COLO668 (cell line): ENCODE measurements around the gene FHIT.

Source experiments
- DNase-seq: peaks from one replicate; lab custom pipeline; 2025; ENCODE audit not compliant: unreplicated experiment; lab: John Stamatoyannopoulos, UW

FHIT gene

GRCh38 chr3:60149501-60149900, 1101.8 kb downstream of the FHIT start:
- no peak for DNase-seq

GRCh38 chr3:60147249-60147950, 1103.9 kb downstream of the FHIT start:
- DNase-seq: no peak

- DNase-seq: no peak
These were observed 1105.1 kb downstream of the FHIT start for GRCh38 chr3:60146121-60146520.

GRCh38 chr3:60144071-60144470, 1107.2 kb downstream of the FHIT start:
- DNase-seq: no peak

- no peak for DNase-seq
These were observed 1109.2 kb downstream of the FHIT start for GRCh38 chr3:60142009-60142408.

GRCh38 chr3:60140160-60140559, 1111.1 kb downstream of the FHIT start:
- DNase-seq: no peak

- no peak for DNase-seq
These were observed 1114.7 kb downstream of the FHIT start for GRCh38 chr3:60136601-60137000.

GRCh38 chr3:60135474-60135873, 1115.8 kb downstream of the FHIT start:
- no peak for DNase-seq

GRCh38 chr3:60133269-60134162, 1117.7 kb downstream of the FHIT start:
- no peak for DNase-seq

- no peak for DNase-seq
These were observed 1119.6 kb downstream of the FHIT start for GRCh38 chr3:60131618-60132017.

- no peak for DNase-seq
These were observed 1124.5 kb downstream of the FHIT start for GRCh38 chr3:60126511-60127304.

- no peak for DNase-seq
These were observed 1125.6 kb downstream of the FHIT start for GRCh38 chr3:60125686-60126085.

GRCh38 chr3:60120245-60120644, 1131.0 kb downstream of the FHIT start:
- DNase-seq: no peak

- no peak for DNase-seq
These were observed 1137.1 kb downstream of the FHIT start for GRCh38 chr3:60114191-60114590.

GRCh38 chr3:60107275-60107674, 1144.0 kb downstream of the FHIT start:
- no peak for DNase-seq

GRCh38 chr3:60102154-60102553, 1149.1 kb downstream of the FHIT start:
- no peak for DNase-seq

- no peak for DNase-seq
These were observed 1149.6 kb downstream of the FHIT start for GRCh38 chr3:60101621-60102020.

- DNase-seq: no peak
These were observed 1154.8 kb downstream of the FHIT start for GRCh38 chr3:60096403-60096802.

- no peak for DNase-seq
These were observed 1155.3 kb downstream of the FHIT start for GRCh38 chr3:60095930-60096329.

GRCh38 chr3:60095516-60095915, 1155.7 kb downstream of the FHIT start:
- no peak for DNase-seq

- peak; percentile 88 for DNase-seq
These were observed 1156.8 kb downstream of the FHIT start for GRCh38 chr3:60094392-60094947.
